NCI-H69 (cell line): ENCODE results near the gene NAPA.

Experiments
- DNase-seq: peaks from one replicate; lab custom pipeline; 2025; lab: John Stamatoyannopoulos, UW

NAPA gene

GRCh38 chr19:47521473-47522180, 6.8 kb upstream of the NAPA start:
- DNase-seq, result no peak

- no peak for DNase-seq
These were observed 6.0 kb upstream of the NAPA start for GRCh38 chr19:47520839-47521238.

- DNase-seq, result no peak
These were observed 5.5 kb upstream of the NAPA start for GRCh38 chr19:47520343-47520806.

DNA sequence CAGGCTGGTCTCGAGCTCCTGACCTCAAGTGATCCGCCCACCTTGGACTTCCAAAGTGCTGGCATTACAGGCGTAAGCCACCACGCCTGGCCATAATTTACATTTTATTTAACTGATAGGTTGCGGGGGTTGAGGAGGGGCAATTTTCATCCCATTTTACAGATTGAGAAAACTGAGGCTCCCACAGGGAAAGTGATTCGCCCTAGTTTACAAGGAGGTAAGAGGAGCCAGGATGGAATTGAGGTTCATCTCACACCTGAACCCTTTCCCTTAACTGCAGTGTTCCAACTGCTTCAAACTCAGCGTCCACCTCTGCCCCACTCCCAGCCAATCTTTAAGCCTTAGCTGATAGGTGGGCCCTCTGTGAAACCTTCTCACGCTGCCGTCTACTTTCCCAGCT, 4.0 kb upstream of the NAPA start:
- no peak for DNase-seq

DNA sequence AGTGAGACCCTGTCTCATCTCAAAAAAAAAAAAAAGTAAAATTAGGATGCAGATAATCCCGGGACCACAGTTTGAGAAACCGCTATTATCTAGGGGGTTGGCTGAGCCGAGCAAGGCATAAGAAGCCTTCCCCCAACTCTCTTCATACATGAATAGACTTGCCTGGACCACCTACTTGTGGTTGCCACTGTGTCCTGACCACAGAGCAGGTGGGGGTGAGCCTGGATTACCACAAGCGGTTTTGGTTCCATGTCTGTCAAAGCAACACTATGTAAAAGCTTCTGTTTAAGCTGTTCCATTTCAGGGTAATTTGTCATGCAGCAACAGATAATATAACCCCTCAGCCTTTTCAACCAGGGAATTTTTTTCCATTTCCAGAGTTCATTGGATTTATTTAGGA, 3.3 kb upstream of the NAPA start:
- DNase-seq, result no peak

DNA sequence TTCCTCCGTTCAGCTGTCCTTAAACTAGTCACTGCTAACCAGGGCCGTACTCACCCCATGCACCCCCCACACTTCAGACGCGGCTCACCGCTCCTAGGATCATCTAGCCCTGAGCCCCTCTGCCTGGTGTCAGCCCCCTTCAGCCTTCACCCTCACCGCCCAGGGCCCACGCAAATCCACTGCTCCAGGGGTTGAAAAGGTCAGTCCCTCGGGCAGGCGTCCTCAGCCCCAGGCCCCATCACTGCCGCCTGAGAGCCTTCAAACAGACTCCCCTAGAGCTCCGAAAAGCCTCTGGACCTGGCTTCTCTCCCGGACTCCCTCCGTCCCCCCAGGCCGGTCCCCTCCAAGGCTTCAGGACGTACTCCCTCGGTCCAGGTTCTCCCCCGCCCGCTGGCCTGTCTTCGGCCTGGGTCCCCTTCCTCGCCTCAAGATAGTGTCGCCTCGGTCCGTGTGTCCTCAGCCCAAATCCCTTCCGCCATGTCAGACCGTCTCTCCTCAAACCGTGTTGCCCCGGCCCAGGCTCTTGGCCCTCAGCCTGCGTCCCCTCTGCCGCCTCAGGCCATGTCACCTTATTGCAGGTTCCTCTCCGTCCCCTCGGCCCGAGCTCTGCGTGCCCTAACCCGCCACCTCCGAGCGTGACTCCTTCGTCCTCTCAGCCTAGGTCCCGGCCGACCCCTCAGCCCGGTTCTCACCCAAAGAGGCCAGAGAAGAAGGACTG, 553 bp downstream of the NAPA start:
- DNase-seq, result peak; percentile 58

DNA sequence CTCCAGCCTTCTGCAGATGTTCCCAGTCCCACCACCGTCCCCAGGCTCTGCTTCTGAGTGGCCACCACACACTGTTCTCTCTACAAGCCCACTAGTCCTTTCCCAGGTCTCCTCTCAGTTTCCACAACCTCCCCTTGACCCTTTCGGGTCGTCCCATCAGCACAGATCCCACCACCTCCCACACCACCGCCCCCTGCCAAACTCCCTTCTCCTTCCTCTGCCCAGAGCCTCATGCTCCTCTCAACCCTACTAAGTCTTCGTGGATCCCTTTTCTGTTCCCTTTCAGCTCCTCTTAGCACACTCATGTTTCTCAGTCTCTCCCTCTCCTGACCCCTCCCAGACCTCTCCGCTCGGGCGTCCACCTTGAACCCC, 1.9 kb downstream of the NAPA start:
- DNase-seq, result no peak

DNA sequence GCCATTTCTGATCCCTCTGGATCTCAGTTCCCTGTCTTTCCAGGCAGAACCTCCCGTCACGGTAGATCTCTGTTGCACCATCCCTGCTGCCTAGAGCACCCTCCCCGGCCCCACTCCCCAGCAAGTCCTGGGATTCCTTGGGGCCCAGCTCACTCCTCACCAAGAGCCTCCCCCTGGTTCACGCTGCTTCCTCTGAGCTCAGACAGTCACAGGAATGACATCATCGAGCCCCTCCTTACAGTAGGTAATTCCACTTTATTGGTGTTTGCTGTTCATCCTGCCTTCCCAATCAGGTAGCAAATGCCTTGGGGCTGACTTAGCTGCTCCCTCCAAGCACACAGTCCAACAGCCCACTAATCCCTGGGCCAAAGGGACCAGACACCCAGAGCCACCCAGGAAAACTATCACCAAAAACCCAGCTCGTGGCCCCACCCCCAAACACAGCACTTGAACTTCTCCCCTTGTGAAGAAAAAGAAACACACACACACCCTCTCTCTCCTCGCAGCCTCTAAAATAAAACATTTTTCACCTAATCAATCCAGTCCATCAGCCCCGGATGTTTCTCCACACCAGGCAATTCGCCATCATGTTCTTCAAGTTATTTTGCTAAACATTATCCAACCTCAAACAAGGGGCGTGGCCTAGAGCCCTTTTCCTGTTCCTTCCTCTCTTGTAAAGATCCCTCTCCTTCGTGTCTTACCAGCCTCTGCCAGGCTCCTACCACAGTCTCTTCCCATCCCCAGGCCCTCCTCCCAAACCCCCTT, 2.5 kb downstream of the NAPA start:
- DNase-seq, result no peak

DNA sequence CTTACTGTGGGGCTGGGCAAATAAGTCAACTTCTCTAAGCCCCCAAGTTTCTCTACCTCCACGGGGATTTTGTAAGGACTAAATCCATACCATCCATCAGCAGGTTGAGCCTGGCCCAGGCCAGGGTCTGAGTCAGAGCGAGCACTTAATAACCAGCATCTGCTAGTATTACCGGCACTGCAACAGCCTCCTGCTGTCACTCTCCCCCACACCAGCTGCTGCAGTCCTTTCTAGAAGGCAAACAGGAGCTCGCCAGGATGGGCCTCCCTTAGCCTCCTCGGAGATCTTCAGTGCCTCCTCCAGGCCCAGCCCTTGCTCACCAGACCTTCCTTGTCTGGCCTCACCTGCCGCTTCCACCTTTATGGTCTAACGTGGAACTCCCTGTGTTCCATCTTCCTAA, 3.2 kb downstream of the NAPA start:
- DNase-seq, result peak; percentile 37

- DNase-seq, result no peak
These were observed 3.7 kb downstream of the NAPA start for GRCh38 chr19:47511128-47511517.

DNA sequence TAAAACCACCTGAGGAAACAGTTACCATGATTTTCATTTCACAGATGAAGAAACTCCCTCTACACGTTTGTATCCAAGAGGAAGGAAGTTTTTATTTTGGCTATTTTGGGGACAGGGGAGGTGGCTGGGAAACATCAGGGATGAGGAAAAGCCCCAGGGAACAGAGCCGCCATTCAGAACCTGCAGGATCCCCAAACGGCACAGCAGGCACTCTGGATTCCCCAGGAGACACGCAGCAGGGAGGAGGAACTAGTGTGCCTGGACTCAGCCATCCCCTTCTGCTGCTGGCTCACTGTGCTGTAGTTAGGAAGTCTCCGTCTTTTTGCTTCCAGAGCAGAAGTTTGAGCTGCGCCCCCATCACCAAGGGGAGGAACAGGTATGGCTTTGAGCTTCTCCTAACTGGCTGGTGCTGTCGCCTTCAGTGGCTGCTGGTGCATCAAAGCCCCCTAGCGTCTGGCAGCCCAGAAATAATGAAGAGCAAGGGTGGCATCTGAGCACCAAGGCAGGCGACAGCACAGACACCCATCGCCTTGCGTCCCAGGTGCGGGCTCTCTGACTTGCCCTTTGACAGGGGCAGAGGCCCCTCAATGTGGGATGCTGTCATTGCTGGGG, 4.2 kb downstream of the NAPA start:
- DNase-seq, result no peak

- DNase-seq, result no peak
These were observed 4.9 kb downstream of the NAPA start for GRCh38 chr19:47509973-47510372.

DNA sequence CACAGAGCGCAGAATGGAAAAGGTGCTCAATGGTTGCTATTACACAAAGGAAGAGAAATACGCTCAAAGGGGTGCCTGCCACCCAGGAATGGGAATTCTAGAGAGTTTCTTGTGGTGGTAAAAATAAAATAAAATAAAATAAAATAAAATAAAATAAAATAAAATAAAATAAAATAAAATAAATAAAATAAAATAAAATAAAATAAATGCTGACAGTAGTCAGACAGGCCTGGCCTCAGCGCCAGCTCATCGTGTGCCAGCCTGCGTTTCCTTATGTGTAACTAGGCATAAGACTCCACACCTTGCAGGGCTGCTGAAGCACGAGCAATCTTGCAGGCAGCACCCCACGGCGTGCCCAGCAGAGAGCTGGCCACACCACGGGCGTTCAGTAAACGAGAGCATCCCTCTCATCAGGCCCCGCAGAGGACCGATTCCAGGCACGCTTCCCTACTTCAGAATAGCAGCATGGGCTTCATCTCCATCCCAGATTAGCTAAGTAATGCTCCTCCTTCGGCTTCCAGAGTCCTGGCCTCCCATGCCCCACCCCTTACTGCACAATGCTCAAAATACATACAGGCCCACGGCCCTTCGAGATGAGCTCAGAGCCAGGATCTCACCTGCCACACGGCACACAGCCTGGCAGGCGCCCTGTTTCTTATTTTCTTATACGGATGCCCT, 5.6 kb downstream of the NAPA start:
- no peak for DNase-seq

- DNase-seq, result no peak
These were observed 6.1 kb downstream of the NAPA start for GRCh38 chr19:47508721-47509120.

DNA sequence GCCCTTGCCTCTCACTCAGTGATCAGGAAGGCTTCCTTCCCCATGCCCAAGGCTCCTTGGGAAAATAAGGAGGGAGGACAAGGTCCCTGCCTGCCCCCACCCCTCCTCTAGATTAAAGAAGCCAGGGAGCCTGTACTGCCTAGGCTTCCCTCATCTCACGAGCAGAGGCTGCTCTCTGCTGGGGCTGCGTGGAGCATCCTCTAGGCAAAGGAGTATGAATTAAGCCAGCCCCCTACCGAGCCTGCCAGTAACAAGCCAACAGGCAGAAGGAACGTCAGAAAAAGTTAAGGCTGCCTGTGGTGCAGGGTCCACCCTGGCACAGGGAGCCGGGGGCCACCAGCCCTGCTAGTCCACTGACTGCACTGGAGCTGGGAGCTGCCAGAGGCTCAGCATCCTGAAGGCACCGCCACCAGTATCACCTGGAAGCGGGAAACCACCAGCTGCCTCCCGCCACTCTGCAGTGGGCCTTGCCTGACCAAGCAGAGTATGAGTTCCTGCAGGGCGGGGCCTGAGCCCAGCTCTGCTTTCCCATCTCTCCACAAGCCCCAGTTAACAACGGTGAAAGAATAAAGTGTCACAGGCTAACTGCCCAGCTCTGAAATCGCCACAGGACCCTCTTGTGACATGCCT, 6.8 kb downstream of the NAPA start:
- no peak for DNase-seq

DNA sequence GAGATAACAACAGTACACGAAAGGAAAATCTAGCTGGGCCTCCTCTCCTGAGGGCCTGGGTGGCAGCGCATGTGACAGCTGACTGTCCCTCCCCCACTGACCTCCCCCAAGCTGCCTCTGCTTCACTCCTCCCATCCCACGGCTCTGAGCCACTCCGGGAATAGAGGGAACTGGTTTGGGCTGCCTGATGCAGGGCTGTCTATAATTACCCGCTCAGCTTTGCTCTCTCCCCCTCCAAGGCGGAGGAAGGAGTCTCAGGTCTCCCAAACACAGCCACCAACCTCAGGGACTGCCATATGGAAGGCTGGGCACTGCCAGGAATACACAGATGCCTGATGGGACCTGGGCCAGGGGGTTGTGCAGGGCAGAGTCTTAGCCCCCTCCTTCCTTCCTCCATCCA, 7.9 kb downstream of the NAPA start:
- DNase-seq, result no peak

DNA sequence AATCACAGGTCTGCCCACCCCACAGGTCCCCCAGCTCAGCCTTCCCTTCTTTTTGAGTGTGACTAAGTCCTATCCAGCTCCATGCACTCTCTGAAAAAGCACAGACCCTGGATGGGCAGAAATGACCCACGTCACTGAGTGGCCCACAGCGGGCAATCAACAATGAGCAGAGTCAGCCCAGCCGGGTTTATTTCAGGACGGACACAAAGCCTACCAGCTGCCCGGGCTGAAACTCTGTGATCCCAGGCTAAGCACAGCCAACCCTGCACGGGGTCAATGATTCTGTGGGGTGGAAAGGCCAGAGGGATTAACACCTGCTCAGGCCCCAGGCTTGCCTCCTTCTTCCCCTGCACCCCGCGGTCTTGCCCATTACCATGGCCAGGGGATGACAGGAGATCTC, 8.4 kb downstream of the NAPA start:
- DNase-seq, result no peak

DNA sequence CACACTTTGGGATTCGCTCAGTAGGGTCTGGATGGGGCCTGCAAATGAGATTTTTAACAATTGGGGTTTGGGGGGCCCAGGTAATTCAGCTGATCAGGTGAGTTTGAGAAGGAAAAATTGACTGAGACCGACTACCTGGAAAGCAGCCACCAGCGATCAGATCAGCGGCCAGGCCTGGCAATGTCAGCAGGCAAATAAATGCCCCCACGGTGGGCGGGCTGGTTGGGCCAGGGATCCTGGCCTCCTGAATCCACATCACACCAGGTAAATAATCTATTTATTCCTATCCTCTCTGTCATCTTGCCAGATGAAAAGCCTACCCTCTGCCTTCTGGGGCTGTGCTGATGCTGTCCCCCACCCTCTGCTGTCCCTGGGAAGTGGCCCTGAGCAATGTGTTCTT, 9.4 kb downstream of the NAPA start:
- DNase-seq, result no peak

GRCh38 chr19:47503826-47504150, 11.1 kb downstream of the NAPA start:
- DNase-seq, result no peak

DNA sequence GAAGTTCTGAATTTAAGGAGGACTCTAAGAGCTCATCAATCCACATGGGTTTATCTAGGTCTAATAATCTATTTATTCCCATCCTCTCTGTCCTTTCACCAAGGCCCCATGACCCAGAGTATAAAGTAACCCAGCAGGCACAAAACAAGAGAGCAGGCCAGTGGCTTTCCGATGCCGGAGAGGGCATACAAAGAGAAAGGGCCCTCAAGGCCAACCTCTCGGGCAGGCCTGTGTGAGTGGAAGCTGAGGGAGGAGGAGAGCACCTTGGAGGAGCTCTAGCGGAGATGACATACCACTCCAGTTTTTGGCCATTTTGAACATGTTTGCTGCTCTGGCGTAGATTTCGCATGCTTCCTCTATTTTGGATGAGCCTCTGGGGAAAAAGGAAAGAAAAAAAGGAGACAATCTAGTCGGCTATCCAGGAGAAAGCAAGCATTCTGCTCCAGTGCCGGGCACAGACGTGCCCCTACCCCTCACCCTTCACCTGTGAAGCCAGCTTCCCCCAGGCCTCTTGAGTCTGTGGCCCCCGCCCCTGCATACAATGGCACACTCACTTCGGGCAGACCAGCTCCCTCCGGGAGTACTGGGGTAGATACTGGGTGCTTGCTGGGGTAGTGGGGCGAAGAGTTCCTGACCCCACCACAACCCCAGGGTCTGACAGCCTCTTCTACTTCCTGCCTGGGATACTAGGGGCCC, 11.6 kb downstream of the NAPA start:
- DNase-seq, result no peak
